SU-DHL-6 (cell line): Measurements from ENCODE around the gene SLC24A3.

Experiments used
- H2AFZ ChIP-seq: fragments of 200-600 bp; sonication (generic); 2 replicates; pipeline ENCODE4 v1.6.1; 2014; ENCODE audit warnings: low read depth, mild to moderate bottlenecking, moderate library complexity, mixed read lengths, antibody characterized with exemption, low read length; ENCODE audit not compliant: severe bottlenecking
- H3F3A ChIP-seq: fragments of 200-600 bp; shearing (Covaris generic); 2 replicates; pipeline ENCODE4 v1.6.0; 2016; ENCODE audit warnings: antibody characterized with exemption, mild to moderate bottlenecking; ENCODE audit not compliant: insufficient read depth
- H3K27ac ChIP-seq: fragments of 200-600 bp; sonication (generic); 2 replicates; pipeline ENCODE4 v1.5.1; 2016; ENCODE audit warnings: low read depth, mild to moderate bottlenecking, low read length, moderate library complexity, mixed read lengths
- H3K27me3 ChIP-seq: fragments of 200-600 bp; sonication (generic), shearing (Covaris generic); 2 replicates; pipeline ENCODE4 v1.6.0; 2014; ENCODE audit warnings: mild to moderate bottlenecking, low read length
- H3K36me3 ChIP-seq: fragments of 200-600 bp; sonication (generic); 2 replicates; pipeline ENCODE4 v1.6.1; 2014; ENCODE audit warnings: mild to moderate bottlenecking, low read length, mixed read lengths
- H3K4me2 ChIP-seq: fragments of 300-600, 200-600 bp; shearing (Covaris generic), sonication (generic); 2 replicates; pipeline ENCODE4 v1.6.0; 2014; ENCODE audit warnings: low read length, low read depth, mild to moderate bottlenecking; ENCODE audit not compliant: poor library complexity, severe bottlenecking
- H3K4me3 ChIP-seq: fragments of 200-600 bp; sonication (generic); 2 replicates; pipeline ENCODE4 v1.5.1; 2014; ENCODE audit warnings: antibody characterized with exemption, low read length, mild to moderate bottlenecking, mixed read lengths; ENCODE audit not compliant: insufficient read depth, poor library complexity, severe bottlenecking
- H3K79me2 ChIP-seq: fragments of 200-600 bp; sonication (generic); 2 replicates; pipeline ENCODE4 v1.6.1; 2014; ENCODE audit warnings: mild to moderate bottlenecking, low read length, moderate library complexity; ENCODE audit not compliant: insufficient read depth
- H3K9ac ChIP-seq: fragments of 200-600 bp; sonication (generic); 2 replicates; pipeline ENCODE4 v1.7.0; 2014; ENCODE audit warnings: mild to moderate bottlenecking, low read length
- H3K9me2 ChIP-seq: fragments of 200-600 bp; sonication (generic); replicated peaks from 2 replicates; pipeline ENCODE4 v1.6.1; 2014; ENCODE audit warnings: low read length; ENCODE audit not compliant: insufficient read depth
- H3K9me3 ChIP-seq: fragments of 200-600 bp; sonication (generic); 2 replicates; pipeline ENCODE4 v1.6.1; 2014; ENCODE audit warnings: low read length, mixed read lengths; ENCODE audit not compliant: insufficient read depth
- H4K20me1 ChIP-seq: fragments of 200-600 bp; sonication (generic); 2 replicates; pipeline ENCODE4 v1.6.1; 2014; ENCODE audit warnings: low read depth, mild to moderate bottlenecking, antibody characterized with exemption, low read length, moderate library complexity, mixed read lengths
- CTCF ChIP-seq: fragments of 200-600 bp; sonication (generic); IDR thresholded peaks from one replicate; pipeline ENCODE4 v1.5.1; 2017; ENCODE audit warnings: antibody characterized with exemption, mild to moderate bottlenecking, low read length, moderate library complexity; ENCODE audit not compliant: insufficient read depth, poor library complexity, severe bottlenecking
- EZH2phosphoT487 ChIP-seq: fragments of 200-600 bp; sonication (generic), shearing (Covaris generic); conservative IDR thresholded peaks from 2 replicates; pipeline ENCODE4 v1.6.1; 2018; ENCODE audit warnings: mild to moderate bottlenecking, antibody characterized with exemption, low read length, moderate library complexity, mixed read lengths

The SLC24A3 gene

GRCh38 chr20:19438488-19438887, 226.0 kb downstream of the SLC24A3 start:
- H2AFZ ChIP-seq = no peak overlapping the region
- no peaks in the 10 kb centered on the region for H3K79me2 ChIP-seq
- no peak overlapping the region for H3K4me3 ChIP-seq
- no peak overlapping the region for H3K9ac ChIP-seq
- H3K9me3 ChIP-seq = no peaks in the 10 kb centered on the region
- no peaks in the 10 kb centered on the region for H3K36me3 ChIP-seq
- H4K20me1 ChIP-seq = no peaks in the 10 kb centered on the region
- no peaks in the 10 kb centered on the region for H3K27me3 ChIP-seq
- no peak overlapping the region for H3K27ac ChIP-seq
- no peaks in the 10 kb centered on the region for H3K9me2 ChIP-seq
- no peak overlapping the region for H3K4me2 ChIP-seq
- H3F3A ChIP-seq = no peaks in the 10 kb centered on the region
- TF ChIP-seq CTCF (no peak), EZH2phosphoT487 (no peak)

GRCh38 chr20:19440660-19441527, 228.5 kb downstream of the SLC24A3 start:
- TF ChIP-seq CTCF = no peak
- no peak for TF ChIP-seq EZH2phosphoT487
- no peak overlapping the region for H3K27ac ChIP-seq
- H3K9ac ChIP-seq = no peak overlapping the region
- H3K4me3 ChIP-seq = no peak overlapping the region
- H3K9me2 ChIP-seq = no peaks in the 10 kb centered on the region
- no peaks in the 10 kb centered on the region for H3K36me3 ChIP-seq
- H3K27me3 ChIP-seq = no peaks in the 10 kb centered on the region
- H3K4me2 ChIP-seq = no peak overlapping the region
- H2AFZ ChIP-seq = no peak overlapping the region
- no peaks in the 10 kb centered on the region for H3F3A ChIP-seq
- H3K79me2 ChIP-seq = no peaks in the 10 kb centered on the region
- no peaks in the 10 kb centered on the region for H4K20me1 ChIP-seq
- H3K9me3 ChIP-seq = no peaks in the 10 kb centered on the region

DNA sequence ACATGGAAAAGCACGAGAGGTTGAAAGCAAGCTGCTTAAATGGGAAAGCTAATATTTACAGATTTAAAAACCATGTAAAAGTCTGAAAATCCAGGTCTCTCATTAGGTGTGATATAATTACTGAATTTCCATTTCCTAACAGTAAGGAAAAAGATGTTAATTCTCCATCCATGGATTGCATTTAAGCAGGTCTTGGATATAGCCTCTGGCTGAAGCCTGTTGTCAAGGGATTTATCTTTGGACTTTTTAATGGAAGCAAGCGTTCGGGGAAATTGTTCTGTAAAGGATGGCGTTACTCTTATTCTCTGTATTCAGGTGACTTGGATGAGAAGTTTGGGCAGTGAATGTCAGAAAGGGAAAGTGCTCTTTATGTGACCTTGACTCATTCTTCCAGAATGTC, 233.8 kb downstream of the SLC24A3 start:
- TF ChIP-seq EZH2phosphoT487 (no peak), CTCF (no peak)
- H3K4me3 ChIP-seq = no peak overlapping the region
- H3F3A ChIP-seq = no peaks in the 10 kb centered on the region
- no peaks in the 10 kb centered on the region for H3K9me3 ChIP-seq
- H3K9me2 ChIP-seq = 0 out of 2 replicates have a peak, but pooled peaks cover 3% of the 10 kb centered on the region
- H3K79me2 ChIP-seq = no peaks in the 10 kb centered on the region
- H2AFZ ChIP-seq = no peak overlapping the region
- no peaks in the 10 kb centered on the region for H3K27me3 ChIP-seq
- no peak overlapping the region for H3K27ac ChIP-seq
- H3K9ac ChIP-seq = no peak overlapping the region
- no peak overlapping the region for H3K4me2 ChIP-seq
- H4K20me1 ChIP-seq = no peaks in the 10 kb centered on the region
- H3K36me3 ChIP-seq = no peaks in the 10 kb centered on the region
